BJ (cell line): ENCODE data around the gene RAB22A. TPM values are rescaled to one million over a fixed set of nuclear protein-coding genes. Genes with fewer than 3 reads are reported as not detected.

Experiments used
- CTCF ChIA-PET: fragments of 350-600 bp; formaldehyde crosslinking; extraction: SDS; loops from one replicate; lab custom pipeline; 2021; ENCODE audit warnings: antibody characterized with exemption, inconsistent platforms; lab: Yijun Ruan, JAX
- POLR2A ChIA-PET: fragments of 300-600 bp; sonication (Branson Sonifier 250); formaldehyde crosslinking; extraction: SDS; loops from one replicate; lab custom pipeline; 2021; ENCODE audit warnings: antibody characterized with exemption; lab: Charles Lee
- DNase-seq: peaks from one replicate; pipeline ENCODE4 v3.0.0-alpha.2; 2011; ENCODE audit warnings: low read depth
- H3K27me3 ChIP-seq: 2 replicates; pipeline ENCODE4 v1.6.0; 2011; ENCODE audit warnings: low read length; ENCODE audit not compliant: control insufficient read depth, insufficient read depth
- H3K36me3 ChIP-seq: 2 replicates; pipeline ENCODE4 v1.5.1; 2011; ENCODE audit warnings: low read length; ENCODE audit not compliant: control insufficient read depth, insufficient read depth
- H3K4me3 ChIP-seq: 2 replicates; pipeline ENCODE4 v1.5.1; 2011; ENCODE audit warnings: low read depth, mild to moderate bottlenecking, control low read depth, low read length
- polyA plus RNA-seq: library from polyadenylated mRNA; depleted of rRNA; stranded (reverse); fragments of >200 nt; gene quantifications from 2 replicates; pipeline ENCODE4 v1.2.3, GENCODE V29; 2011; rRNA removed
- TF ChIP-seq, protein P1 (sequence below): IDR thresholded peaks from 2 replicates; pipeline ENCODE4 v1.5.1; 2011; ENCODE audit warnings: low read depth, mild to moderate bottlenecking, control low read depth, inconsistent platforms, low read length, moderate library complexity; ENCODE audit not compliant: insufficient read depth

RAB22A gene
- polyA plus RNA-seq, 1 experiment: 7.8 TPM

DNA sequence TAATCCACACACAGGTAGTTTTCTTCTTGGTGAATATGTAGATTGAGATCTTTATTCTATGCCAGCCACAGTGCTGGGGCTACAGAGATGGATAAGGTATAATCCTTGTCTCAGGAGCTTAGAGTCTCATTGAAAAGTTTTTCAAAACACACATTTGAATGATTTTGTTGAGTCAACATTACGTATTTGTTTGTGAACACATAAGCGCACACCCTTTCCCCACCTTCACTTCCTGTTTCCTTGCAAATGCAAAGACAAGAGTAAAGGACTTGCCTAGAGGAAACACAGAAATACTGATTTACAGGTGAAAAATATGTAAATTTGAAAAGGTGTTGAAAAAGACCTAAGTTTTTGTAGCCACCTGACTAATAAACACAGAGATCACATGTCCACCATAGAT, 107.3 kb downstream of the RAB22A start:
- Histone ChIP-seq H3K4me3 (no peak overlapping the region), H3K27me3 (no peaks in the 10 kb centered on the region), H3K36me3 (peaks cover 3% of the 10 kb centered on the region; the same call in 1 of the 2 replicates)
- ChIA-PET CTCF (interaction anchor here (0.7 kb wide), 1 partner anchor 24 kb away, joined by 3 read pairs; no protein-coding TSS in a partner anchor), POLR2A (no interaction called here)
- no peak for DNase-seq
- TF ChIP-seq, protein P1, sequence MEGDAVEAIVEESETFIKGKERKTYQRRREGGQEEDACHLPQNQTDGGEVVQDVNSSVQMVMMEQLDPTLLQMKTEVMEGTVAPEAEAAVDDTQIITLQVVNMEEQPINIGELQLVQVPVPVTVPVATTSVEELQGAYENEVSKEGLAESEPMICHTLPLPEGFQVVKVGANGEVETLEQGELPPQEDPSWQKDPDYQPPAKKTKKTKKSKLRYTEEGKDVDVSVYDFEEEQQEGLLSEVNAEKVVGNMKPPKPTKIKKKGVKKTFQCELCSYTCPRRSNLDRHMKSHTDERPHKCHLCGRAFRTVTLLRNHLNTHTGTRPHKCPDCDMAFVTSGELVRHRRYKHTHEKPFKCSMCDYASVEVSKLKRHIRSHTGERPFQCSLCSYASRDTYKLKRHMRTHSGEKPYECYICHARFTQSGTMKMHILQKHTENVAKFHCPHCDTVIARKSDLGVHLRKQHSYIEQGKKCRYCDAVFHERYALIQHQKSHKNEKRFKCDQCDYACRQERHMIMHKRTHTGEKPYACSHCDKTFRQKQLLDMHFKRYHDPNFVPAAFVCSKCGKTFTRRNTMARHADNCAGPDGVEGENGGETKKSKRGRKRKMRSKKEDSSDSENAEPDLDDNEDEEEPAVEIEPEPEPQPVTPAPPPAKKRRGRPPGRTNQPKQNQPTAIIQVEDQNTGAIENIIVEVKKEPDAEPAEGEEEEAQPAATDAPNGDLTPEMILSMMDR: no peak

Other genes starting within 250 kb of the RAB22A start
- gene ANKRD60, start 81.1 kb upstream of the RAB22A start, polyA plus RNA-seq: not detected in 2 replicates
- gene VAPB, start 79.5 kb downstream of the RAB22A start, polyA plus RNA-seq: 21.1 and 28.0 TPM in 2 replicates
- 1.7 and 2.5 TPM in 2 replicates for gene APCDD1L, start 205.7 kb downstream of the RAB22A start, polyA plus RNA-seq